ENCODE data around the gene ATP2A1. TPM values are rescaled to one million over a fixed set of nuclear protein-coding genes. Genes with fewer than 3 reads are reported as not detected.

Gene ATP2A1
- total RNA-seq, 1 experiment from 2014 or later, result 10.3 TPM

DNA sequence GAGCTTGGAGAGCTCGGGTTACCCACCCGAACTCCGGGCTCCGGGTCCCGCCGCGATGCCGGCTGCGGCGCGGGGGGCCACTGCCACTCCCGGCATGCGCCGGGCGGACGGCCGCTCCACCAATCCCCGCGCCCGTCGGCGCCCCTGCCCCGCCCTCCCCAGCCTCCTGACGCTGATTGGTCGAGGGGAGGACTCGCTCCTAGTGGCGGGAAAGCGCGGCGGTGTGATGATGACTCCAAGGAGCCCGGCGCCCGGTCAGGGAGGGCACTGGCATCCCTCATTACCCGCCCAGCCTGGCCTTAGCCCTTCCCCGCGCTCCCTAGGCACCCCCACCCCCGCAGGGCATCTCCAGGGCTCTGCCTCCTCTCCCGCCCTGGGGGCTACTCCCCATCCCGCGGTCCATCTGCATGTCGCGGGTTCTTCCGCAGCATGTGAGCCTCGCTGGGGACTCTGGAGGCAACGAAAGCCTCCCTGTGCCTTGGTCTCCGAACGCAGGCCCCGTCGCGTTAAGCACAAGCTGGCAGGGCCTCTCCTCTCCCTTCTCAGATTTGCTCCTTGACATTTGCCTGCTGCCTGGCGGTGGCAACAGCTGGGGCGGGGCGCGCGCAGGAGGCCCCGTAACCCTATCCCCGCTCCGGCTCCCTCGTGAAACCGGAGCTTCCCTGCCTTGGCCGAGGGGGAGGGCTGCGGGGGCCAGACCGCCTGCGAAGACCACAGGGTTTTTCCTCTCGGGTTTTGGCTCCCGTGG is 1.7 kb downstream of the ATP2A1 start:
- peak; percentile 93 for ATAC-seq
- Histone ChIP-seq H3K4me1 (ENCODE audit: control insufficient read depth in 1 of 2, insufficient read depth in 2 of 2, low read length in 2 of 2) (peaks cover 5 to 17% of the 10 kb centered on the region in 2 experiments; a peak in 2 of 4 replicates), H3K9me3 (ENCODE audit: control insufficient read depth in 1 of 2, insufficient read depth in 1 of 2, low read depth in 1 of 2, low read length in 2 of 2) (no peaks in the 10 kb centered on the region), H3K79me2 (ENCODE audit: insufficient read depth, low read length) (no peaks in the 10 kb centered on the region), H3K9me2 (ENCODE audit: insufficient read depth) (no peaks in the 10 kb centered on the region), H3K36me3 (ENCODE audit: control insufficient read depth in 1 of 2, insufficient read depth in 2 of 2, low read length in 2 of 2) (no peaks in the 10 kb centered on the region), H3K27ac (ENCODE audit: low read depth, low read length) (peak overlapping the region; percentile 44), H4K20me1 (ENCODE audit: insufficient read depth) (no peaks in the 10 kb centered on the region), H3K4me3 (replicated peaks in 1 of 2; ENCODE audit: low read depth in 1 of 2, low read length in 2 of 2) (peak overlapping the region; percentile 74 to 93), H2AFZ (ENCODE audit: low read depth, low read length, poor library complexity, severe bottlenecking) (peak overlapping the region; percentile 41), H3K27me3 (ENCODE audit: insufficient read depth, low read length) (no peaks in the 10 kb centered on the region), H3K4me2 (ENCODE audit: low read length) (peak overlapping the region; percentile 100), H3K9ac (ENCODE audit: low read length) (peak overlapping the region; percentile 83)
- CTCF ChIA-PET, result no interaction called here
- POLR2A ChIA-PET, result no interaction called here
- RAD21 ChIA-PET (ENCODE audit: low non-redundant PET in 1 of 2, low total read pairs in 2 of 2, uncharacterized antibody in 2 of 2, unreplicated experiment in 2 of 2), result no interaction called here
- BruUV-seq (replicated peaks), result no TSS peak
- DNase-seq (ENCODE audit: low read depth, low spot score), result peak; percentile 61
- intact Hi-C loops (cut with micrococcal nuclease), result loop anchor here (5.0 kb wide), 1 partner anchor 32 kb away; no protein-coding TSS in a partner anchor
- TF ChIP-seq EZH2phosphoT487 (IDR thresholded peaks at IDR 0.05; ENCODE audit: borderline replicate concordance), result no peak
- no peak; the same call in 1 of the 2 replicates for TF ChIP-seq CBX3 (IDR thresholded peaks at IDR 0.05; ENCODE audit: low read depth)
- no peak for TF ChIP-seq POLR2A (IDR thresholded peaks at IDR 0.05; ENCODE audit: borderline replicate concordance, extremely low read depth, insufficient read depth, insufficient read length)
- TF ChIP-seq, protein P1, sequence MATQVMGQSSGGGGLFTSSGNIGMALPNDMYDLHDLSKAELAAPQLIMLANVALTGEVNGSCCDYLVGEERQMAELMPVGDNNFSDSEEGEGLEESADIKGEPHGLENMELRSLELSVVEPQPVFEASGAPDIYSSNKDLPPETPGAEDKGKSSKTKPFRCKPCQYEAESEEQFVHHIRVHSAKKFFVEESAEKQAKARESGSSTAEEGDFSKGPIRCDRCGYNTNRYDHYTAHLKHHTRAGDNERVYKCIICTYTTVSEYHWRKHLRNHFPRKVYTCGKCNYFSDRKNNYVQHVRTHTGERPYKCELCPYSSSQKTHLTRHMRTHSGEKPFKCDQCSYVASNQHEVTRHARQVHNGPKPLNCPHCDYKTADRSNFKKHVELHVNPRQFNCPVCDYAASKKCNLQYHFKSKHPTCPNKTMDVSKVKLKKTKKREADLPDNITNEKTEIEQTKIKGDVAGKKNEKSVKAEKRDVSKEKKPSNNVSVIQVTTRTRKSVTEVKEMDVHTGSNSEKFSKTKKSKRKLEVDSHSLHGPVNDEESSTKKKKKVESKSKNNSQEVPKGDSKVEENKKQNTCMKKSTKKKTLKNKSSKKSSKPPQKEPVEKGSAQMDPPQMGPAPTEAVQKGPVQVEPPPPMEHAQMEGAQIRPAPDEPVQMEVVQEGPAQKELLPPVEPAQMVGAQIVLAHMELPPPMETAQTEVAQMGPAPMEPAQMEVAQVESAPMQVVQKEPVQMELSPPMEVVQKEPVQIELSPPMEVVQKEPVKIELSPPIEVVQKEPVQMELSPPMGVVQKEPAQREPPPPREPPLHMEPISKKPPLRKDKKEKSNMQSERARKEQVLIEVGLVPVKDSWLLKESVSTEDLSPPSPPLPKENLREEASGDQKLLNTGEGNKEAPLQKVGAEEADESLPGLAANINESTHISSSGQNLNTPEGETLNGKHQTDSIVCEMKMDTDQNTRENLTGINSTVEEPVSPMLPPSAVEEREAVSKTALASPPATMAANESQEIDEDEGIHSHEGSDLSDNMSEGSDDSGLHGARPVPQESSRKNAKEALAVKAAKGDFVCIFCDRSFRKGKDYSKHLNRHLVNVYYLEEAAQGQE (IDR thresholded peaks at IDR 0.05; ENCODE audit: low read depth), result no peak
- TF ChIP-seq, protein P2, sequence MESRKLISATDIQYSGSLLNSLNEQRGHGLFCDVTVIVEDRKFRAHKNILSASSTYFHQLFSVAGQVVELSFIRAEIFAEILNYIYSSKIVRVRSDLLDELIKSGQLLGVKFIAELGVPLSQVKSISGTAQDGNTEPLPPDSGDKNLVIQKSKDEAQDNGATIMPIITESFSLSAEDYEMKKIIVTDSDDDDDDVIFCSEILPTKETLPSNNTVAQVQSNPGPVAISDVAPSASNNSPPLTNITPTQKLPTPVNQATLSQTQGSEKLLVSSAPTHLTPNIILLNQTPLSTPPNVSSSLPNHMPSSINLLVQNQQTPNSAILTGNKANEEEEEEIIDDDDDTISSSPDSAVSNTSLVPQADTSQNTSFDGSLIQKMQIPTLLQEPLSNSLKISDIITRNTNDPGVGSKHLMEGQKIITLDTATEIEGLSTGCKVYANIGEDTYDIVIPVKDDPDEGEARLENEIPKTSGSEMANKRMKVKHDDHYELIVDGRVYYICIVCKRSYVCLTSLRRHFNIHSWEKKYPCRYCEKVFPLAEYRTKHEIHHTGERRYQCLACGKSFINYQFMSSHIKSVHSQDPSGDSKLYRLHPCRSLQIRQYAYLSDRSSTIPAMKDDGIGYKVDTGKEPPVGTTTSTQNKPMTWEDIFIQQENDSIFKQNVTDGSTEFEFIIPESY (IDR thresholded peaks at IDR 0.05; ENCODE audit: extremely low read depth, insufficient replicate concordance, low read length), result no peak
- no peak for TF ChIP-seq JUND (IDR thresholded peaks at IDR 0.05)
- TF ChIP-seq CEBPB (IDR thresholded peaks at IDR 0.05; ENCODE audit: low read depth), result no peak
- peak; percentile 82 for TF ChIP-seq POLR2AphosphoS5 (IDR thresholded peaks at IDR 0.05; ENCODE audit: low read depth, low read length)
- TF ChIP-seq SP1 (IDR thresholded peaks at IDR 0.05; ENCODE audit: low read depth), result peak; percentile 70
- no peak for TF ChIP-seq FOSL1 (IDR thresholded peaks at IDR 0.05; ENCODE audit: low read depth)
- no peak for TF ChIP-seq RAD21 (IDR thresholded peaks at IDR 0.05; ENCODE audit: low read depth)
- TF ChIP-seq ELF1 (IDR thresholded peaks at IDR 0.05; ENCODE audit: borderline replicate concordance, low read depth), result no peak
- no peak for TF ChIP-seq SRF (IDR thresholded peaks at IDR 0.05; ENCODE audit: low read depth)
- no peak for TF ChIP-seq ZNF274 (IDR thresholded peaks at IDR 0.05; ENCODE audit: low read depth, low read length)
- no peak for TF ChIP-seq SIN3A (IDR thresholded peaks at IDR 0.05; ENCODE audit: low read depth)
- no peak for TF ChIP-seq ZFX (IDR thresholded peaks at IDR 0.05)
- TF ChIP-seq EGR1 (IDR thresholded peaks at IDR 0.05; ENCODE audit: low read depth), result no peak
- TF ChIP-seq, protein P3, sequence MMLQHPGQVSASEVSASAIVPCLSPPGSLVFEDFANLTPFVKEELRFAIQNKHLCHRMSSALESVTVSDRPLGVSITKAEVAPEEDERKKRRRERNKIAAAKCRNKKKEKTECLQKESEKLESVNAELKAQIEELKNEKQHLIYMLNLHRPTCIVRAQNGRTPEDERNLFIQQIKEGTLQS (IDR thresholded peaks at IDR 0.05), result no peak
- TF ChIP-seq, protein P4, sequence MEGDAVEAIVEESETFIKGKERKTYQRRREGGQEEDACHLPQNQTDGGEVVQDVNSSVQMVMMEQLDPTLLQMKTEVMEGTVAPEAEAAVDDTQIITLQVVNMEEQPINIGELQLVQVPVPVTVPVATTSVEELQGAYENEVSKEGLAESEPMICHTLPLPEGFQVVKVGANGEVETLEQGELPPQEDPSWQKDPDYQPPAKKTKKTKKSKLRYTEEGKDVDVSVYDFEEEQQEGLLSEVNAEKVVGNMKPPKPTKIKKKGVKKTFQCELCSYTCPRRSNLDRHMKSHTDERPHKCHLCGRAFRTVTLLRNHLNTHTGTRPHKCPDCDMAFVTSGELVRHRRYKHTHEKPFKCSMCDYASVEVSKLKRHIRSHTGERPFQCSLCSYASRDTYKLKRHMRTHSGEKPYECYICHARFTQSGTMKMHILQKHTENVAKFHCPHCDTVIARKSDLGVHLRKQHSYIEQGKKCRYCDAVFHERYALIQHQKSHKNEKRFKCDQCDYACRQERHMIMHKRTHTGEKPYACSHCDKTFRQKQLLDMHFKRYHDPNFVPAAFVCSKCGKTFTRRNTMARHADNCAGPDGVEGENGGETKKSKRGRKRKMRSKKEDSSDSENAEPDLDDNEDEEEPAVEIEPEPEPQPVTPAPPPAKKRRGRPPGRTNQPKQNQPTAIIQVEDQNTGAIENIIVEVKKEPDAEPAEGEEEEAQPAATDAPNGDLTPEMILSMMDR (IDR thresholded peaks at IDR 0.05 in 2 of 3, conservative IDR thresholded peaks at IDR 0.05 in 1 of 3; ENCODE audit: borderline replicate concordance in 1 of 3, insufficient read depth in 1 of 3, low read depth in 2 of 3, low read length in 2 of 3), result no peak
- TF ChIP-seq, protein P5, sequence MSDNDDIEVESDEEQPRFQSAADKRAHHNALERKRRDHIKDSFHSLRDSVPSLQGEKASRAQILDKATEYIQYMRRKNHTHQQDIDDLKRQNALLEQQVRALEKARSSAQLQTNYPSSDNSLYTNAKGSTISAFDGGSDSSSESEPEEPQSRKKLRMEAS (IDR thresholded peaks at IDR 0.05), result peak; percentile 90
- no peak for TF ChIP-seq TCF7L2 (IDR thresholded peaks at IDR 0.05; ENCODE audit: borderline replicate concordance, extremely low read depth, insufficient read depth, insufficient read length)

Measured in HCT116 (cell line).